Sigmoid colon (tissue), 4 donors: ENCODE data around the gene ASH1L.

Source experiments
- CTCF ChIP-seq, 4 experiments: fragments of 450-650 bp in 3 of 4; fragments of 200-600 bp in 1 of 4; IDR thresholded peaks; one replicate each; pipeline ENCODE4 v1.5.1; 2016 to 2019; ENCODE audit warnings: antibody characterized with exemption in 4 of 4, mild to moderate bottlenecking in 3 of 4, moderate library complexity in 2 of 4
- POLR2A ChIP-seq, 2 donors: fragments of 450-650 bp; IDR thresholded peaks; one replicate each; pipeline ENCODE4 v1.6.1; 2016; ENCODE audit warnings: antibody characterized with exemption in 2 of 2, mild to moderate bottlenecking in 2 of 2, moderate library complexity in 2 of 2
- POLR2AphosphoS5 ChIP-seq, 4 donors: sonication (generic); formaldehyde crosslinking; IDR thresholded peaks; one replicate each; pipeline ENCODE4 v1.6.1; 2017; ENCODE audit warnings: antibody characterized with exemption in 4 of 4

- TF ChIP-seq CTCF (IDR thresholded peaks at IDR 0.05) (peak in 2 of 4 experiments; percentile 11 to 27), POLR2A (IDR thresholded peaks at IDR 0.05) (no peak), POLR2AphosphoS5 (IDR thresholded peaks at IDR 0.05) (no peak)
Measured at GRCh38 chr1:155307247-155307740, 255.3 kb downstream of the ASH1L start.
